HL-60 (cell line): Measurements from ENCODE around the gene GPR32.

Experiments used
- CTCF ChIP-seq: IDR thresholded peaks from one replicate; pipeline ENCODE4 v1.5.1; 2011; ENCODE audit warnings: low read length, control low read depth, inconsistent platforms; ENCODE audit not compliant: insufficient read depth
- POLR2AphosphoS5 ChIP-seq: IDR thresholded peaks from 2 replicates; pipeline ENCODE4 v1.6.1; 2012; ENCODE audit warnings: low read depth
- TF ChIP-seq, protein P1 (sequence below): IDR thresholded peaks from 2 replicates; pipeline ENCODE4 v1.6.1; 2012; ENCODE audit warnings: low read depth; ENCODE audit not compliant: insufficient replicate concordance

GRCh38 chr19:50815439-50815838 is 45.2 kb downstream of the GPR32 start:
- TF ChIP-seq, protein P1, sequence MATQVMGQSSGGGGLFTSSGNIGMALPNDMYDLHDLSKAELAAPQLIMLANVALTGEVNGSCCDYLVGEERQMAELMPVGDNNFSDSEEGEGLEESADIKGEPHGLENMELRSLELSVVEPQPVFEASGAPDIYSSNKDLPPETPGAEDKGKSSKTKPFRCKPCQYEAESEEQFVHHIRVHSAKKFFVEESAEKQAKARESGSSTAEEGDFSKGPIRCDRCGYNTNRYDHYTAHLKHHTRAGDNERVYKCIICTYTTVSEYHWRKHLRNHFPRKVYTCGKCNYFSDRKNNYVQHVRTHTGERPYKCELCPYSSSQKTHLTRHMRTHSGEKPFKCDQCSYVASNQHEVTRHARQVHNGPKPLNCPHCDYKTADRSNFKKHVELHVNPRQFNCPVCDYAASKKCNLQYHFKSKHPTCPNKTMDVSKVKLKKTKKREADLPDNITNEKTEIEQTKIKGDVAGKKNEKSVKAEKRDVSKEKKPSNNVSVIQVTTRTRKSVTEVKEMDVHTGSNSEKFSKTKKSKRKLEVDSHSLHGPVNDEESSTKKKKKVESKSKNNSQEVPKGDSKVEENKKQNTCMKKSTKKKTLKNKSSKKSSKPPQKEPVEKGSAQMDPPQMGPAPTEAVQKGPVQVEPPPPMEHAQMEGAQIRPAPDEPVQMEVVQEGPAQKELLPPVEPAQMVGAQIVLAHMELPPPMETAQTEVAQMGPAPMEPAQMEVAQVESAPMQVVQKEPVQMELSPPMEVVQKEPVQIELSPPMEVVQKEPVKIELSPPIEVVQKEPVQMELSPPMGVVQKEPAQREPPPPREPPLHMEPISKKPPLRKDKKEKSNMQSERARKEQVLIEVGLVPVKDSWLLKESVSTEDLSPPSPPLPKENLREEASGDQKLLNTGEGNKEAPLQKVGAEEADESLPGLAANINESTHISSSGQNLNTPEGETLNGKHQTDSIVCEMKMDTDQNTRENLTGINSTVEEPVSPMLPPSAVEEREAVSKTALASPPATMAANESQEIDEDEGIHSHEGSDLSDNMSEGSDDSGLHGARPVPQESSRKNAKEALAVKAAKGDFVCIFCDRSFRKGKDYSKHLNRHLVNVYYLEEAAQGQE = no peak
- TF ChIP-seq CTCF (no peak), POLR2AphosphoS5 (no peak)
